ENCODE measurements around the gene EXOC6B. TPM values are rescaled to one million over a fixed set of nuclear protein-coding genes. Genes with fewer than 3 reads are reported as not detected.
"Not testable (repeated sequence)": the region's sequence is repeated elsewhere in the genome, so short reads cannot be mapped to it uniquely, and the experiment has no call there.

The EXOC6B gene
- total RNA-seq, 1 donor from 2014 or later = 46.1 TPM

GRCh38 chr2:72425996-72426395 is 399.8 kb downstream of the EXOC6B start:
- no peak overlapping the region for H3K4me3 Mint-ChIP-seq
- no peaks in the 10 kb centered on the region for H3K9me3 Mint-ChIP-seq
- peaks cover 13% of the 10 kb centered on the region for H3K36me3 Mint-ChIP-seq
- DNase-seq (ENCODE audit: extremely low spot score, unreplicated experiment) = no peak
- H3K27ac Mint-ChIP-seq = no peak overlapping the region
- H3K4me1 Mint-ChIP-seq (ENCODE audit: unreplicated experiment) = no peaks in the 10 kb centered on the region
- no peaks in the 10 kb centered on the region for H3K27me3 Mint-ChIP-seq
- TF ChIP-seq CTCF (conservative IDR thresholded peaks at IDR 0.05) = no peak

DNA sequence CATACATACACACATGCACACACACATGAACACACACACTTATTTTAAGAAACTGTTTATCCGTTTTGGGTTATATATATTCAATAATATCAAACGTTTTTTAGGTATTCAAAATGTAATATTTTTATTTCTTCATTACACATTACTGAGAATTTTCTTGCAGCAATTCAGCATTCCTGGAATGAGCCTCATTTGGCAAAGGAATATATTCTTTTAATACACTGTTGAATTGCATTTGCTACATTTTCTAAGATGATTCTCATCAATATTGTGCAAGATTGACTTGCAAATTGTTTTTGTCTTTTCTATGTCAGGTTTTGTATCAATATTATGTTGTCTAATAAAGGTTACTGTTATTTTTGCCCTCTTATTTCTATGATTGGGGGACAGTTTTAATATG is 402.1 kb downstream of the EXOC6B start:
- Mint-ChIP-seq H3K4me3 (no peak overlapping the region), H3K27ac (no peak overlapping the region), H3K27me3 (no peaks in the 10 kb centered on the region), H3K36me3 (peaks cover 19% of the 10 kb centered on the region), H3K4me1 (ENCODE audit: unreplicated experiment) (no peaks in the 10 kb centered on the region), H3K9me3 (no peaks in the 10 kb centered on the region)
- TF ChIP-seq CTCF (conservative IDR thresholded peaks at IDR 0.05) = no peak
- DNase-seq (ENCODE audit: extremely low spot score, unreplicated experiment) = no peak

DNA sequence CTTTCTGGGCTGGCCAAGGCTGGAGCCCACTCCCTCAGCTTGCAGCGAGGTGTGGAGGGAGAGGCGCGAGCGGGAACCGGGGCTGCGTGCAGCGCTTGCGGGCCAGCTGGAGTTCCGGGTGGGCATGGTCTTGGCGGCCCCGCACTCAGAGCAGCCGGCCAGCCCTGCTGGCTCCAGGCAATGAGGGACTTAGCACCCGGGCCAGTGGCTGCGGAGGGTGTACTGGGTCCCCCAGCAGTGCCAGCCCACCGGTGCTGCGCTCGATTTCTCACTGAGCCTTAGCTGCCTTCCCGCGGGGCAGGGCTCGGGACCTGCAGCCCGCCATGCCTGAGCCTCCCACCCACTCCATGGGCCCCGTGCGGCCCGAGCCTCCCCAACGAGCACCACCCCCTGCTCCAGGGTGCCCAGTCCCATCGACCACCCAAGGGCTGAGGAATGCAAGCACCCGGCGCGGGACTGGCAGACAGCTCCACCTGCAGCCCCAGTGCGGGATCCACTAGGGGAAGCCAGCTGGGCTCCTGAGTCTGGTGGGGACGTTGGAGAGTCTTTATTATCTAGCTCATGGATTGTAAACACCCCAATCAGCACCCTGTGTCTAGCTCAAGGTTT is 404.0 kb downstream of the EXOC6B start:
- not testable (repeated sequence) for H3K4me3 Mint-ChIP-seq; DNase-seq (ENCODE audit: extremely low spot score, unreplicated experiment); H3K27ac Mint-ChIP-seq; H3K9me3 Mint-ChIP-seq; H3K4me1 Mint-ChIP-seq (ENCODE audit: unreplicated experiment); H3K27me3 Mint-ChIP-seq
- peaks cover 14% of the 10 kb centered on the region for H3K36me3 Mint-ChIP-seq

- H3K4me3 Mint-ChIP-seq = no peak overlapping the region
- H3K9me3 Mint-ChIP-seq = no peaks in the 10 kb centered on the region
- H3K27ac Mint-ChIP-seq = no peak overlapping the region
- DNase-seq (ENCODE audit: extremely low spot score, unreplicated experiment) = no peak
- TF ChIP-seq CTCF (conservative IDR thresholded peaks at IDR 0.05) = no peak
- H3K27me3 Mint-ChIP-seq = no peaks in the 10 kb centered on the region
- no peaks in the 10 kb centered on the region for H3K4me1 Mint-ChIP-seq (ENCODE audit: unreplicated experiment)
- peaks cover 5% of the 10 kb centered on the region for H3K36me3 Mint-ChIP-seq
Measured at GRCh38 chr2:72415781-72416475, 409.9 kb downstream of the EXOC6B start.

- no peaks in the 10 kb centered on the region for H3K36me3 Mint-ChIP-seq
- TF ChIP-seq CTCF (conservative IDR thresholded peaks at IDR 0.05) = no peak
- DNase-seq (ENCODE audit: extremely low spot score, unreplicated experiment) = no peak
- no peak overlapping the region for H3K4me3 Mint-ChIP-seq
- no peak overlapping the region for H3K27ac Mint-ChIP-seq
- H3K4me1 Mint-ChIP-seq (ENCODE audit: unreplicated experiment) = no peaks in the 10 kb centered on the region
- H3K9me3 Mint-ChIP-seq = no peaks in the 10 kb centered on the region
- H3K27me3 Mint-ChIP-seq = no peaks in the 10 kb centered on the region
Measured at GRCh38 chr2:72415241-72415661, 410.6 kb downstream of the EXOC6B start.

DNA sequence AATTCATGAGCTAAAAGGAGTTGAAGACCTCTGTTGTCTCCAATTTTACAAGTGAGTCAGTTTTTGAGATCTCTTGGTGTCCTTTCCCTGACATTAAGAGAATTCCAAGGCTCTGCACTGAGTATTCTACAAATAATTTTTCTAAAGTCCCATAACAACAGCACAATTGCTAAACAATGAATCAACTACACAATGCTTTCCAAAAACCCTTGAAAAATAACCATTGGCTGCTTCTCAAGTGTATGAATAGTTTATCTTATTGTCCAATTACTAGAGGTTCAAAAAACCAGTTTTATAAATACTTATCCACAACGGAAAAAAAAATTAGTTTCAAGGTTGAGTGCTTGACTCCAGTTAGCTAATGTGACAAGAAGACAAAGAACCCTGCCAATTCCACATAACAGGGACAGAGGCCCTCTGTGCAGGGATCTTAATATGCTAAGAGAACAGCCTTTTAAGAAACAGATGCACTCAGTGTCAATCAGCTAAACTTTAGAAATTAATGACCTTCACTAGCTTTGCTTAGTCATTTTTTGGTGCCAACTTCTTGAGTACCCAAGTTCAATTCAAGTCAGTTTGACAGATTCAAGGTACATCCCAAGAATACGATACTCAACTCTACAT is 411.6 kb downstream of the EXOC6B start:
- H3K36me3 Mint-ChIP-seq = peaks cover 4% of the 10 kb centered on the region
- H3K9me3 Mint-ChIP-seq = no peaks in the 10 kb centered on the region
- no peaks in the 10 kb centered on the region for H3K27me3 Mint-ChIP-seq
- no peaks in the 10 kb centered on the region for H3K4me1 Mint-ChIP-seq (ENCODE audit: unreplicated experiment)
- no peak for TF ChIP-seq CTCF (conservative IDR thresholded peaks at IDR 0.05)
- H3K27ac Mint-ChIP-seq = no peak overlapping the region
- H3K4me3 Mint-ChIP-seq = no peak overlapping the region
- no peak for DNase-seq (ENCODE audit: extremely low spot score, unreplicated experiment)
